ENCODE measurements around the gene ETNK1.
"Not testable (repeated sequence)": the region's sequence is repeated elsewhere in the genome, so short reads cannot be mapped to it uniquely, and the experiment has no call there.

The ETNK1 gene

GRCh38 chr12:22691319-22691718 lies 66.3 kb downstream of the ETNK1 start:
- no peak for DNase-seq

DNA sequence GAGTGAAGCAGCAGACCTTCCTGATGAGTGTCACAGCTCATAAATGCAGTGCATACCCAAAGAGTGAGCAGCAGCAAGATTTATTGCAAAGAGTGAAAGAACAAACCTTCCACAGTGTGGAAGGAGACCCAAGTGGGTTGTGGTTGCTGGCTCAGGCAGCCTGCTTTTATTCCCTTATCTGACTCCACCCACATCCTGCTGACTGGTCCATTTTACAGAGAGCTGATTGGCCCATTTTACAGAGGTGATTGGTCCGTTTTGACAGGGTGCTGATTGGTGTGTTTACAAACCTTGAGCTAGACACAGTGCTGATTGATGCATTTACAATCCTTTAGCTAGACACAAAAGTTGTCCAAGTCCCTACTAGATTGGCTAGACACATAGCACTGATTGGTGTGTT lies 67.5 kb downstream of the ETNK1 start:
- not testable (repeated sequence) for DNase-seq

DNA sequence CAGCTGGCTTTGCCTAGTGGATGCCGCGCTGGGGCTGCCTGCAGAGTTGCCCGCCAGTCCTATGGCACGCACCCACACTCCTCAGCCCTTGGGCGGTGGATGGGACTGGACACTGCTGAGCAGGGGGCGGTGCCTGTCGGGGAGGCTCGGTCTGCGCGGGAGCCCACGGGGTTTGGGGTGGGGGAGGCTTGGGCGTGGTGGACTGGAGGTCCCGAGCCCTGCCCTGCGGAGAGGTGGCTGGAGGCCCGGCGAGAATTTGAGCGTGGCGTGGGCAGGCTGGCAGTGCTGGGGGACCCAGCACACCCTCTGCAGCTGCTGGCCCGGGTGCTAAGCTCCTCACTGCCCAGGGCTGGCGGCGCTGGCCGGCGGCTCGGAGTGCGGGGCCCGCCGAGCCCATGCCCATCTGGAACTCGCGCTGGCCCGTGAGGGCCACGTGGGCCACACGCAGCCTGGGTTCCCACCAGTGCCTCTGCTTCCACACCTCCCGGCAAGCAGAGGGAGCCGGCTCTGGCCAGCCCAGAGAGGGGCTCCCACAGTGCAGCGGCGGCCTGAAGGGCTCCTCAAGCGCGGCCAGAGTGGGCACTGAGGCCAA lies 68.1 kb downstream of the ETNK1 start:
- DNase-seq = no peak

DNA sequence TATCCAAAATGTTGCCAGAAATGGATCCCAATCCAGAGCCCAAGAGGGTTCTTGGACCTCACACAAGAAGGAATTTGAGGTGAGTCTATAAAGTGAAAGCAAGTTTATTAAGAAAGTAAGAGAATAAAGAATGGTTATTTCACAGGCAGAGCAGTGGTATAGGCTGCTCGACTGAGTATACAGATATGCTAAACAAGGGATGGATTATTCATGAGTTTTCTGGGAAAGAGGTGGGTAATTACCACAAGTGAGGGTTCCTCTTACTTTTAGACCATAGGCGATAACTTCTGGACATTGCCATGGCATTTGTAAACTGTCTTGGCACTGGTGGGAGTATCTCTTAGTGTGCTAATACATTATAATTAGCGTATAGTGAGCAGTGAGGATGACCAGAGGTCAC lies 73.6 kb downstream of the ETNK1 start:
- no peak for DNase-seq

GRCh38 chr12:22699705-22700104 lies 74.7 kb downstream of the ETNK1 start:
- DNase-seq = not testable (repeated sequence)

GRCh38 chr12:22700106-22700505 lies 75.1 kb downstream of the ETNK1 start:
- DNase-seq = no peak

DNA sequence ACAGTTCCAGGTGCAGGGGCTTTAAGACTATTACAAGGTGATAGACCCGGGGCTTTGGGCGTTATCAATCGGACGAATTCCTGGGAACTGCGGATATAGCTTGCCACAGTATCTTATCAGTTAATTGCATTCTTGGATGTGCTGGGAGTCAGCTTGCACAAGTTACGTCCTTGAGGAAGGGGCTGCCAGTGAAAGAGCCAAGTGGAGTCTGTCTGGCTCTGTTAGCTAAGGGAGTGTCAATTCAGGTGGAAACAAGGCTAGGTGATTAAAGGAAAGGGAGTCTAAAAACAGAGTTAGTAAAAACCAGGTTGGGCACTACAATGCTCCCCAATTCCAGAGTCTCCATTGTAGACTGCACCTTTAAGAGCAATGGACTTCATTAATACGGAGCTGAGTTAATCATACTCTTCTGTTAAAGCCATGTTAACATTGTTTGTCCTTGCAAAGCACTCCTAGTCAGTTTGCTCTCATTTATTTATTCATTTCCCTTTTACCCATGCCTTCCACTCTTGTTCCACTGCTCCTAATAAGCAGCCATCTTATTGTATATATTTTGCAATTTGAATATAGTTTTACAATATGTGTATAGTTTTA lies 76.3 kb downstream of the ETNK1 start:
- not testable (repeated sequence) for DNase-seq

- no peak for DNase-seq
Observed at GRCh38 chr12:22702690-22703089, 77.7 kb downstream of the ETNK1 start.

GRCh38 chr12:22709292-22709691 lies 84.3 kb downstream of the ETNK1 start:
- peak; percentile 55 for DNase-seq

- no peak for DNase-seq
Observed at GRCh38 chr12:22712083-22712482, 87.1 kb downstream of the ETNK1 start.

GRCh38 chr12:22715254-22715653 lies 90.3 kb downstream of the ETNK1 start:
- no peak for DNase-seq

DNA sequence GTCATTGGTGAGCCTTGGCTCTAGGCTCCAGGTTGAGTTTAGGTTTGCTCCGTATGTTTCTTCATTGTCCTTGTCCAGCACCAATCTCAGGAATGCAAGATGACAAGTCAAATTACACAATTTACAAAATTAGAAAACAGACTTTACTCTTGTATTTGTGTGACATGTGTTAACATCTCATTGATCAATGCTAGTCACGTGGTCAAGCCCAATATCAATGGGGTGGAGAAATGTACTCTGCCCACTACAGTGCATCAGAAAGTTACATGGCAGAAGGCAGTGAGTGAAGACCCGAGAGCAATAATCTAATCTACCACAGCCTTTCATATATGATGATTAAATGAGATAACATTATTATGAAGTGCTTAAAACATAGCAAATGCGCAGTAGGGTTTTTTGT lies 94.8 kb downstream of the ETNK1 start:
- DNase-seq = no peak

DNA sequence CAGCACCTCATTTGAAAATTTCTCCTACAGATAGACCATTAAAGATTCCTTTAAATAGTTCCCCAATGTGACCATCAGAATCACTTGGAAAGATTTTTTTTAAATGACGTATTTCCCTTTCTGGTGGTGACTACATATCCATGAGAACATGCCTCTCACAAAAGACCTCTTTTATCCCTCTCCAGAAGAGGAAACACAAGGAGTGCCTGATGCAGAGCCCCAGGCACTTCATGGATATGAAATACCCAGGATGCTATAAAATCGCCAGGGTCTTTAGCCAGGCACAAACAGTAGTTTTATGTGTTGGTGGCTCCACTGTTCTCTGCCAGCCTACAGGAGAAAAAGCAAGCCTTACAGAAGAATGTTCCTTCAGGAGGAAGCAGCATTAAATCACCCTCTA lies 97.1 kb downstream of the ETNK1 start:
- DNase-seq = no peak

DNA sequence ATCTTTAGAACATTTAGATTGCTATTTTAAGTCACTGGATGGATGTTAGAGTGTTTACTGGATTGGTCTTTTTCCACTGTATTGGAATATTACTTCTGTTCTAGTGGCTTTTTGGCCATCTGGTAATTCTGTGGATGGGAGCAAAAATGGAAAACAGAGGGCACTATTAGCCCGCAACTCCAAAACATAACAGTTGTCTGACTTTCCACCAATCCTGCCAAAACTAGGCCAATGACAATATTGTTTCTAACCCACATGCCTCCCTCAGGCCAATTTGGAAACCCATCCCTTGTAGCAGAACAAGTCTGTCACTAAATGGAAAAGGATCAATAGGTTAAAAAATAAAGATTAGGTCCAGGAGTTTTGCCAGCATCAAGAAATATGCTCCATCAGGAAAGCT lies 97.8 kb downstream of the ETNK1 start:
- DNase-seq = no peak

- peak; percentile 93 for DNase-seq
Observed at GRCh38 chr12:22728987-22729386, 104.0 kb downstream of the ETNK1 start.

GRCh38 chr12:22729431-22729956 lies 104.5 kb downstream of the ETNK1 start:
- no peak for DNase-seq

- DNase-seq = no peak
Observed at GRCh38 chr12:22729957-22730443, 105.0 kb downstream of the ETNK1 start.

- no peak for DNase-seq
Observed at GRCh38 chr12:22731236-22731635, 106.3 kb downstream of the ETNK1 start.

DNA sequence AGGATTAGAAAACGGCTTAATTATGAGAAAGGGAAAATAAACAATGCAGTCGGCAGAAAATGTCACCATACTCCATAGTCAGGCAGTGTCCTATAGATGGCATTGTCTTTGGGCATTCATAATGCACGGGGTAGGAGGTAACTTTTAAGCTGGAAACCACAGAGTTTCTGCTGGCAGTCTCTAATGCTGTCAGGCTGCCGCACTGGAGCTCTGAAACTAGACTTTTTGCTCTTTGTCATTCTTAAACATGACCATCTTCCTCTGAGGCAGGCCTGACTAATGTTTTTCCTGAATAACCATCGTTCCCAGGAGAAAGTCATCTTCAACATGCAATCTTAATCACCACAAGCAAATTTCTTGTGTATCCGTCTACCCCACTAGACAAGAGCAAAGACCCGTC lies 108.8 kb downstream of the ETNK1 start:
- no peak for DNase-seq

DNA sequence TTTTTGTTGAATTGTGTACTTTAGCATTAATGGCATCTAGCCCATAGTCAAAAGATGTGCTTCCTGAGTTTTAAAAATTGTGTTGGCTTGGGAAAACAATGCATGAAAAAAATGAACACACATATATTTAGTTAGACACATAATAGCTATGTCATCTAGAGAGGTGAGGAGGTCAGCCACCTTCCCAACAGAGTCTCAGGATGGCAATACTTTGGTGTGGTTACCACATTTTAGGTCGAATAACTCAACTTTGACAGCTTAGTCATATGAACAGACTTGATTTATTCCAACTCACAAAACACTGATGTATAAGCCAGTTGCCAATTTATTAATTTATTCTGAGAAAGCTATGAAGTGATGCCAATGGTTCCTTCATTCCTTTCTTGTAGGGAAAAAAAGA lies 114.0 kb downstream of the ETNK1 start:
- DNase-seq = no peak

Data from NCI-H82 (cell line).